Right lobe of liver (tissue), 4 donors: ENCODE data around the gene EFCAB14.

Source experiments
- CTCF ChIP-seq, 4 donors: fragments of 200-600 bp in 3 of 4; fragments of 450-650 bp in 1 of 4; IDR thresholded peaks; one replicate each; pipeline versions ENCODE4 v1.5.1 to v1.8.0; 2016 to 2022; ENCODE audit warnings: antibody characterized with exemption in 4 of 4, mild to moderate bottlenecking in 2 of 4
- POLR2A ChIP-seq: fragments of 450-650 bp; IDR thresholded peaks from one replicate; pipeline ENCODE4 v1.6.1; 2017; ENCODE audit warnings: antibody characterized with exemption, mild to moderate bottlenecking
- donor health status: DM: no; HTN: no; CAD: no.
- donor health status: DM: no; HTN: no; CAD: no.
- donor health status: DM: no; HTN: yes; CAD: no.

GRCh38 chr1:46768445-46768844 lies 49.5 kb upstream of the EFCAB14 start:
- TF ChIP-seq CTCF (IDR thresholded peaks at IDR 0.05) (no peak), POLR2A (no peak)
